Measurements from ENCODE around the gene MFSD2B. TPM values are rescaled to one million over a fixed set of nuclear protein-coding genes. Genes with fewer than 3 reads are reported as not detected.

Gene MFSD2B
- total RNA-seq, 1 experiment from 2014 or later: 0.39 TPM

DNA sequence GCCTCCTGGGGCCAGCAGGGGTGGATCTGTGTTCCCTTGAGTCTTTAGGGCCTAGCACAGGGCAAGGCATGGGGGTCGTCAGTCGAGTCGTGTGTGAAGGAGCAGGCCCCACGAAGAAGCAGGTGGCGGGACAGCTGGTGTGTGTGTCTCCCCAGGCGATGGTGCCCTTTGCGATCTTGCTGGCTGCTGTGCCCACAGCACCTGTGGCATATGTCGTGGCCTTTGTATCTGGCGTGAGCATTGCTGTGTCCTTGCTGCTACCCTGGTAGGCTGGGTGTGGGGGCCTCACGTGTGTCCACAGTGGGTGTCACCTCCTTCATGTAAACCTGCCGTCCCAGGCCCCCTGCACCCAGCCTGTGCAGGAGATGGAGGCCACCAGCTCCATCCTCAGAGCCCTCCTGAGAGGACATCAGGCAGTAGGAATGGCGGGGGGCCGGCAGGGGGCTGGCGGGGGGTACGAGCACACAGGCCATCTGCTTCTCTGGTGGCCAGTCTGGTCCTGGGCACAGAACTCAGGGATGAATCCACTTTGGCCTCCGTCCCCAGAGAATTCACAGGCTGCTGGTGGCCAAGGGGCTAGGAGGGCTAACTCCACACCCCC is 13.2 kb downstream of the MFSD2B start:
- Histone ChIP-seq H3K27me3 (ENCODE audit: insufficient read depth, low read length) (no peaks in the 10 kb centered on the region), H3K9me2 (ENCODE audit: insufficient read depth) (no peaks in the 10 kb centered on the region), H3K9ac (ENCODE audit: low read length) (no peak overlapping the region), H3K9me3 (ENCODE audit: control insufficient read depth in 1 of 2, insufficient read depth in 1 of 2, low read depth in 1 of 2, low read length in 2 of 2) (no peaks in the 10 kb centered on the region), H3K27ac (ENCODE audit: low read depth, low read length) (no peak overlapping the region), H3K79me2 (ENCODE audit: insufficient read depth, low read length) (no peaks in the 10 kb centered on the region), H3K4me3 (replicated peaks in 1 of 2; ENCODE audit: low read depth in 1 of 2, low read length in 2 of 2) (no peak overlapping the region), H3K36me3 (ENCODE audit: control insufficient read depth in 1 of 2, insufficient read depth in 2 of 2, low read length in 2 of 2) (peaks cover 0 to 5% of the 10 kb centered on the region in 2 experiments; a peak in 1 of 4 replicates), H3K4me1 (ENCODE audit: control insufficient read depth in 1 of 2, insufficient read depth in 2 of 2, low read length in 2 of 2) (peaks cover 0 to 4% of the 10 kb centered on the region in 2 experiments; a peak in 1 of 4 replicates), H3K4me2 (ENCODE audit: low read length) (no peak overlapping the region), H2AFZ (ENCODE audit: low read depth, low read length, poor library complexity, severe bottlenecking) (no peak overlapping the region), H4K20me1 (ENCODE audit: insufficient read depth) (no peaks in the 10 kb centered on the region)
- DNase-seq (ENCODE audit: low read depth, low spot score) (no peak), ATAC-seq (no peak)
- no peak for TF ChIP-seq REST (IDR thresholded peaks at IDR 0.05; ENCODE audit: low read depth)
- no peak for TF ChIP-seq YY1 (IDR thresholded peaks at IDR 0.05; ENCODE audit: extremely low read depth, insufficient replicate concordance, low read depth, low read length)
- TF ChIP-seq EZH2phosphoT487 (IDR thresholded peaks at IDR 0.05; ENCODE audit: borderline replicate concordance): no peak
- no peak for TF ChIP-seq POLR2A (IDR thresholded peaks at IDR 0.05; ENCODE audit: borderline replicate concordance, extremely low read depth, insufficient read depth, insufficient read length)
- no peak for TF ChIP-seq ZNF274 (IDR thresholded peaks at IDR 0.05; ENCODE audit: low read depth, low read length)
- intact Hi-C loops (cut with micrococcal nuclease): no loop called here
- RAD21 ChIA-PET (ENCODE audit: low non-redundant PET in 1 of 2, low total read pairs in 2 of 2, uncharacterized antibody in 2 of 2, unreplicated experiment in 2 of 2): no interaction called here
- BruUV-seq (replicated peaks): no TSS peak
- POLR2A ChIA-PET: no interaction called here
- CTCF ChIA-PET: no interaction called here

All from HCT116 (cell line).